H1 (cell line): ENCODE data around the gene GBE1. TPM values are rescaled to one million over a fixed set of nuclear protein-coding genes. Genes with fewer than 3 reads are reported as not detected.

Experiments
- CTCF ChIA-PET: fragments of 300-600 bp; sonication (Branson Sonifier 250); formaldehyde crosslinking; loops from one replicate; lab custom pipeline; 2021; ENCODE audit not compliant: partially characterized antibody; lab: Charles Lee
- POLR2A ChIA-PET: fragments of 300-600 bp; sonication (Branson Sonifier 250); formaldehyde crosslinking; loops from one replicate; lab custom pipeline; 2021; ENCODE audit warnings: inconsistent platforms; ENCODE audit not compliant: partially characterized antibody; lab: Charles Lee
- DNase-seq, 2 experiments: peaks; one replicate each; pipeline versions ENCODE4 v3.0.0 to v3.0.0-alpha.2; 2010 to 2022; ENCODE audit warnings: low spot score in 2 of 2, low read depth in 1 of 2, mixed read lengths in 1 of 2
- FAIRE-seq: peaks from 2 replicates; lab custom pipeline; 2011; peaks lifted over from hg19 to GRCh38; lab: Jason Lieb, UNC
- H2AFZ ChIP-seq: 2 replicates; pipeline ENCODE4 v1.8.1; 2012; ENCODE audit warnings: low read length, inconsistent platforms
- H2AK5ac ChIP-seq: 2 replicates; pipeline ENCODE4 v1.6.1; 2013; ENCODE audit warnings: low read depth, low read length
- H2BK120ac ChIP-seq: replicated peaks from 2 replicates; pipeline ENCODE3; 2013; ENCODE audit warnings: low read depth, low read length, inconsistent platforms
- H2BK12ac ChIP-seq: 2 replicates; pipeline ENCODE4 v1.6.1; 2013; ENCODE audit warnings: low read depth, low read length
- H2BK15ac ChIP-seq: 2 replicates; pipeline ENCODE4 v1.6.1; 2013; ENCODE audit warnings: low read length
- H2BK20ac ChIP-seq: 2 replicates; pipeline ENCODE4 v1.6.1; 2013; ENCODE audit warnings: low read length
- H2BK5ac ChIP-seq: 2 replicates; pipeline ENCODE4 v1.6.1; 2013; ENCODE audit warnings: low read depth, low read length
- H3K14ac ChIP-seq: 2 replicates; pipeline ENCODE4 v1.6.1; 2013; ENCODE audit warnings: inconsistent platforms; ENCODE audit not compliant: insufficient read length
- H3K18ac ChIP-seq: 2 replicates; pipeline ENCODE4 v1.6.1; 2013; ENCODE audit warnings: low read length; ENCODE audit errors: extremely low read depth
- H3K23ac ChIP-seq: 2 replicates; pipeline ENCODE4 v1.6.1; 2013; ENCODE audit warnings: inconsistent platforms; ENCODE audit not compliant: insufficient read length
- H3K23me2 ChIP-seq: 2 replicates; pipeline ENCODE4 v1.6.1; 2013; ENCODE audit warnings: low read depth, low read length
- H3K27ac ChIP-seq: 2 replicates; pipeline ENCODE4 v1.6.1; 2011; ENCODE audit warnings: low read depth, low read length, inconsistent platforms
- H3K27me3 ChIP-seq, 4 experiments: replicated peaks in 1 of 4; 1 replicate in 1 of 4; 2 replicates in 3 of 4; pipeline versions ENCODE4 v1.6.1 to v1.8.1; 2011 to 2013; ENCODE audit warnings: low read length in 3 of 4, mild to moderate bottlenecking in 3 of 4, inconsistent platforms in 2 of 4, mixed read lengths in 2 of 4, moderate library complexity in 1 of 4; ENCODE audit not compliant: control insufficient read depth in 3 of 4, insufficient read depth in 3 of 4; ENCODE audit errors: extremely low read depth in 1 of 4
- H3K36me3 ChIP-seq, 4 experiments: 2 replicates each; pipeline versions ENCODE4 v1.6.1 to v1.8.1; 2011 to 2013; ENCODE audit warnings: mild to moderate bottlenecking in 4 of 4, low read length in 3 of 4, moderate library complexity in 2 of 4, control low read depth in 1 of 4, inconsistent platforms in 1 of 4; ENCODE audit not compliant: insufficient read depth in 4 of 4, control insufficient read depth in 2 of 4
- H3K4ac ChIP-seq: replicated peaks from 2 replicates; pipeline ENCODE3; 2013; ENCODE audit warnings: low read length, low read depth, mixed read lengths, inconsistent platforms; ENCODE audit not compliant: insufficient read length
- H3K4me1 ChIP-seq, 4 experiments: replicated peaks in 1 of 4; 1 replicate in 1 of 4; 2 replicates in 3 of 4; pipeline versions ENCODE4 v1.6.1 to v1.8.1; 2011 to 2013; ENCODE audit warnings: low read length in 3 of 4, inconsistent platforms in 2 of 4, mixed read lengths in 1 of 4; ENCODE audit not compliant: insufficient read depth in 4 of 4, control insufficient read depth in 3 of 4
- H3K4me2 ChIP-seq, 2 experiments: 2 replicates each; pipeline versions ENCODE4 v1.6.1 to v1.8.1; 2011 to 2013; ENCODE audit warnings: low read depth in 2 of 2, low read length in 2 of 2, control low read depth in 1 of 2, inconsistent platforms in 1 of 2, mild to moderate bottlenecking in 1 of 2; ENCODE audit not compliant: insufficient read depth in 1 of 2
- H3K4me3 ChIP-seq, 4 experiments: fragments of 200-600, 300-600 bp in 1 of 4; sonication (generic), shearing (Covaris generic), sonication (Bioruptor Twin) in 1 of 4; 2 replicates each; pipeline versions ENCODE4 v1.5.1 to v1.8.1; 2011 to 2016; ENCODE audit warnings: low read length in 4 of 4, low read depth in 3 of 4, control low read depth in 2 of 4, inconsistent platforms in 2 of 4, mild to moderate bottlenecking in 2 of 4, mixed read lengths in 1 of 4, moderate library complexity in 1 of 4; ENCODE audit not compliant: insufficient read depth in 2 of 4; ENCODE audit errors: extremely low read depth in 1 of 4
- H3K56ac ChIP-seq: replicated peaks from 2 replicates; pipeline ENCODE3; 2013; ENCODE audit warnings: low read depth, mild to moderate bottlenecking, mixed read lengths, low read length, inconsistent platforms; ENCODE audit not compliant: insufficient read length
- H3K79me1 ChIP-seq: 2 replicates; pipeline ENCODE4 v1.6.1; 2013; ENCODE audit warnings: low read depth, low read length, control low read depth
- H3K79me2 ChIP-seq, 2 experiments: 2 replicates each; pipeline versions ENCODE4 v1.6.1 to v1.8.1; 2012 to 2013; ENCODE audit warnings: low read length in 2 of 2, mild to moderate bottlenecking in 2 of 2, inconsistent platforms in 1 of 2; ENCODE audit not compliant: insufficient read depth in 2 of 2, control insufficient read depth in 1 of 2
- H3K9ac ChIP-seq, 4 experiments: replicated peaks in 1 of 4; 1 replicate in 1 of 4; 2 replicates in 3 of 4; pipeline versions ENCODE4 v1.6.1 to v1.8.1; 2011 to 2013; ENCODE audit warnings: low read depth in 3 of 4, low read length in 3 of 4, control low read depth in 2 of 4, mild to moderate bottlenecking in 2 of 4, moderate library complexity in 2 of 4, inconsistent platforms in 1 of 4; ENCODE audit errors: extremely low read depth in 1 of 4
- H3K9me3 ChIP-seq, 2 experiments: 2 replicates each; pipeline versions ENCODE4 v1.6.1 to v1.8.1; 2012 to 2013; ENCODE audit warnings: mild to moderate bottlenecking in 2 of 2, moderate library complexity in 2 of 2, control low read depth in 1 of 2, inconsistent platforms in 1 of 2, low read depth in 1 of 2, low read length in 1 of 2, mixed read lengths in 1 of 2; ENCODE audit not compliant: insufficient read depth in 2 of 2
- H4K20me1 ChIP-seq, 2 experiments: replicated peaks in 1 of 2; 2 replicates each; pipeline versions ENCODE3 to v1.8.1; 2011 to 2013; ENCODE audit warnings: inconsistent platforms in 2 of 2, low read length in 2 of 2, mild to moderate bottlenecking in 1 of 2; ENCODE audit not compliant: insufficient read depth in 2 of 2, control insufficient read depth in 1 of 2
- H4K5ac ChIP-seq: 2 replicates; pipeline ENCODE4 v1.6.1; 2013; ENCODE audit warnings: low read length, low read depth, mixed read lengths, inconsistent platforms; ENCODE audit not compliant: insufficient read length
- H4K8ac ChIP-seq: 2 replicates; pipeline ENCODE4 v1.8.0; 2013; ENCODE audit warnings: mild to moderate bottlenecking, moderate library complexity, low read length, inconsistent platforms; ENCODE audit not compliant: insufficient read depth; ENCODE audit errors: extremely low read depth
- H4K91ac ChIP-seq: replicated peaks from 2 replicates; pipeline ENCODE3; 2013; ENCODE audit warnings: low read length, mixed read lengths, inconsistent platforms; ENCODE audit not compliant: insufficient read length
- BRCA1 ChIP-seq: IDR thresholded peaks from 2 replicates; pipeline ENCODE4 v1.6.1; 2012; ENCODE audit warnings: low read depth, low read length, improper control_type of control experiment
- CBX5 ChIP-seq: fragments of 300-800, 300-1000 bp; sonication (generic); IDR thresholded peaks from 2 replicates; pipeline ENCODE4 v1.7.1; 2016; ENCODE audit warnings: antibody characterized with exemption, low read length, low read depth
- CTBP2 ChIP-seq: IDR thresholded peaks from 2 replicates; pipeline ENCODE4 v1.7.0; 2011; ENCODE audit warnings: borderline replicate concordance, mild to moderate bottlenecking, moderate library complexity, mixed read lengths, low read length; ENCODE audit not compliant: insufficient read depth, insufficient read length
- GABPA ChIP-seq: IDR thresholded peaks from 2 replicates; pipeline ENCODE4 v1.6.1; 2011; ENCODE audit warnings: mild to moderate bottlenecking, low read length, moderate library complexity, borderline replicate concordance; ENCODE audit not compliant: insufficient read depth
- HDAC2 ChIP-seq, 2 experiments: fragments of 300-600 bp in 1 of 2; sonication (generic) in 1 of 2; IDR thresholded peaks; 2 replicates each; pipeline ENCODE4 v1.6.1; 2011 to 2012; ENCODE audit warnings: low read depth in 2 of 2, low read length in 2 of 2, mild to moderate bottlenecking in 2 of 2, moderate library complexity in 2 of 2, borderline replicate concordance in 1 of 2, inconsistent platforms in 1 of 2
- KDM4A ChIP-seq: IDR thresholded peaks from one replicate; pipeline ENCODE4 v1.7.1; 2012; ENCODE audit warnings: low read depth, mild to moderate bottlenecking, moderate library complexity, low read length, inconsistent platforms; ENCODE audit not compliant: severe bottlenecking
- NRF1 ChIP-seq: IDR thresholded peaks from 2 replicates; pipeline ENCODE4 v1.6.1; 2011; ENCODE audit warnings: mild to moderate bottlenecking, low read depth, low read length, improper control_type of control experiment
- PHF8 ChIP-seq: fragments of 200-600 bp; sonication (generic); conservative IDR thresholded peaks from 2 replicates; pipeline ENCODE4 v1.7.1; 2012; ENCODE audit warnings: low read depth, mild to moderate bottlenecking, inconsistent platforms, low read length, moderate library complexity
- POU5F1 ChIP-seq: IDR thresholded peaks from 2 replicates; pipeline ENCODE4 v1.6.1; 2011; ENCODE audit warnings: low read depth, mild to moderate bottlenecking, low read length, moderate library complexity
- SP2 ChIP-seq: IDR thresholded peaks from 2 replicates; pipeline ENCODE4 v1.6.1; 2012; ENCODE audit warnings: mild to moderate bottlenecking, low read length, inconsistent platforms
- SP4 ChIP-seq: IDR thresholded peaks from 2 replicates; pipeline ENCODE4 v1.6.1; 2012; ENCODE audit warnings: low read length, inconsistent platforms
- SRF ChIP-seq: IDR thresholded peaks from 2 replicates; pipeline ENCODE4 v1.6.1; 2011; ENCODE audit warnings: mild to moderate bottlenecking, low read depth, low read length, moderate library complexity
- TAF1 ChIP-seq: IDR thresholded peaks from 2 replicates; pipeline ENCODE4 v1.6.1; 2011; ENCODE audit warnings: mild to moderate bottlenecking, low read depth, low read length
- USF2 ChIP-seq: IDR thresholded peaks from 2 replicates; pipeline ENCODE4 v1.6.1; 2011; ENCODE audit warnings: low read length, improper control_type of control experiment
- WGBS, 2 experiments: shearing (Covaris generic) in 1 of 2; methylation state at CpG; one replicate each; pipeline versions ENCODE4 v1.1.6 to v1.1.7; 2013 to 2015; ENCODE audit warnings: low lambda C conversion rate in 2 of 2, mixed read lengths in 2 of 2, inconsistent platforms in 1 of 2, low coverage in 1 of 2, missing lambda C conversion rate in 1 of 2; ENCODE audit not compliant: insufficient replicate concordance in 2 of 2, insufficient coverage in 1 of 2, insufficient read length in 1 of 2; ENCODE audit errors: extremely low coverage in 1 of 2, missing lambda C conversion rate in 1 of 2; 5-methylcytosine and 5-hydroxymethylcytosine counted together
- polyA plus RNA-seq, 7 experiments: library from polyadenylated mRNA; depleted of rRNA in 3 of 7; stranded (reverse) in 5 of 7; unstranded in 2 of 7; fragments of >200 nt in 5 of 7; fragments of 200-250 nt in 2 of 7; gene quantifications; 1 replicate in 5 of 7; 2 replicates in 1 of 7; 4 replicates in 1 of 7; pipeline versions ENCODE4 v1.2.1 to v1.2.3, GENCODE V29; 2011 to 2013; ENCODE audit warnings: missing spikeins in 2 of 7, mixed read lengths in 2 of 7
- total RNA-seq: library from RNA; stranded (reverse); fragmentation: NEBNext Ultra II Directional; extraction: Animal tissue kit (Norgen Biotek cat#: 25700); gene quantifications from 2 replicates; pipeline ENCODE4 v1.2.1, GENCODE V29; 2021

Gene GBE1
- total and polyA plus RNA-seq, 2 of the 8 experiments (the other 6 are each of a cell fraction or from before 2014, with no cell fraction given): 3.3 to 7.3 TPM

GRCh38 chr3:81462921-81463320 lies 298.5 kb downstream of the GBE1 start:
- H2BK120ac ChIP-seq: no peak overlapping the region
- no peak overlapping the region for H3K27ac ChIP-seq
- no peak overlapping the region for H3K56ac ChIP-seq
- DNase-seq: no peak
- H3K14ac ChIP-seq: no peak overlapping the region
- H3K4me3 ChIP-seq: no peak overlapping the region
- ChIA-PET CTCF (no interaction called here), POLR2A (no interaction called here)
- H3K9ac ChIP-seq: no peak overlapping the region
- no peak overlapping the region for H4K8ac ChIP-seq
- H2BK5ac ChIP-seq: no peak overlapping the region
- no peak overlapping the region for H3K18ac ChIP-seq
- no peak overlapping the region for H3K23ac ChIP-seq
- H3K36me3 ChIP-seq: no peaks in the 10 kb centered on the region
- no peak overlapping the region for H2AK5ac ChIP-seq
- no peaks in the 10 kb centered on the region for H3K79me2 ChIP-seq
- H3K9me3 ChIP-seq: no peaks in the 10 kb centered on the region
- H3K4me1 ChIP-seq: no peaks in the 10 kb centered on the region
- peaks cover 0 to 1% (median 0%) of the 10 kb centered on the region in 4 experiments; a peak in 1 of 7 replicates for H3K27me3 ChIP-seq
- 91% methylated on average over 4 of the region's 4 CpGs; no CpG with 5 or more reads in 1 of the 2 experiments for WGBS, 2 experiments
- FAIRE-seq: no peak
- no peak overlapping the region for H2BK20ac ChIP-seq
- H3K23me2 ChIP-seq: no peaks in the 10 kb centered on the region
- no peak overlapping the region for H3K4ac ChIP-seq
- no peak overlapping the region for H3K4me2 ChIP-seq
- H4K5ac ChIP-seq: no peak overlapping the region
- no peaks in the 10 kb centered on the region for H4K20me1 ChIP-seq
- H2BK12ac ChIP-seq: no peak overlapping the region
- H2AFZ ChIP-seq: no peak overlapping the region
- no peak overlapping the region for H4K91ac ChIP-seq
- no peaks in the 10 kb centered on the region for H3K79me1 ChIP-seq
- H2BK15ac ChIP-seq: no peak overlapping the region
- no peak for TF ChIP-seq GABPA
- TF ChIP-seq TAF1: no peak
- no peak for TF ChIP-seq HDAC2 (IDR thresholded peaks at IDR 0.05; ENCODE audit: borderline replicate concordance in 1 of 2, low read depth in 2 of 2, low read length in 2 of 2)
- TF ChIP-seq POU5F1: no peak
- no peak for TF ChIP-seq SP2
- no peak for TF ChIP-seq BRCA1
- TF ChIP-seq CTBP2: no peak
- TF ChIP-seq NRF1: no peak
- TF ChIP-seq PHF8: no peak
- TF ChIP-seq KDM4A: no peak
- no peak for TF ChIP-seq SP4
- no peak for TF ChIP-seq SRF
- no peak for TF ChIP-seq USF2
- TF ChIP-seq CBX5: no peak
